Activated T-cell treated with anti-CD3 and anti-CD28 coated beads, Interleukin-2, amount 50 U/mL, for 72 hours (primary cell): ENCODE measurements around the gene DENND5B. TPM values are rescaled to one million over a fixed set of nuclear protein-coding genes. Genes with fewer than 3 reads are reported as not detected.
"Not testable (repeated sequence)": the region's sequence is repeated elsewhere in the genome, so short reads cannot be mapped to it uniquely, and the experiment has no call there.

Experiments
- ATAC-seq, 2 donors: fragments of 150-1000 bp; cut with Tn5 transposase; replicated peaks in 1 of 2; 2 replicates each; pipeline ENCODE4 v1.10.0; 2021; ENCODE audit warnings: moderate library complexity in 2 of 2, mild to moderate bottlenecking in 1 of 2
- DNase-seq, 2 donors: peaks; one replicate each; pipeline ENCODE4 v3.0.0; 2021 to 2022; ENCODE audit warnings: mixed read lengths in 1 of 2
- H3K27ac Mint-ChIP-seq: one replicate; pipeline ENCODE4 v1.8.0; 2022; ENCODE audit warnings: mild to moderate bottlenecking, moderate library complexity, mixed read lengths
- H3K27me3 Mint-ChIP-seq: one replicate; pipeline ENCODE4 v1.8.0; 2022; ENCODE audit warnings: low read depth, mixed read lengths
- H3K36me3 Mint-ChIP-seq, 2 donors: one replicate each; pipeline ENCODE4 v1.8.0; 2022; ENCODE audit warnings: mixed read lengths in 2 of 2, mild to moderate bottlenecking in 1 of 2; ENCODE audit not compliant: insufficient read depth in 2 of 2
- H3K4me1 Mint-ChIP-seq: one replicate; pipeline ENCODE4 v1.8.0; 2022; ENCODE audit warnings: low read depth, mixed read lengths
- H3K4me3 Mint-ChIP-seq, 2 donors: one replicate each; pipeline ENCODE4 v1.8.0; 2022; ENCODE audit warnings: mild to moderate bottlenecking in 2 of 2, mixed read lengths in 2 of 2, moderate library complexity in 2 of 2
- H3K9me3 Mint-ChIP-seq, 2 donors: one replicate each; pipeline ENCODE4 v1.8.0; 2022; ENCODE audit warnings: mixed read lengths in 2 of 2
- total RNA-seq, 2 donors: library from RNA; stranded (reverse); gene quantifications; one replicate each; pipeline ENCODE4 v1.2.3, GENCODE V29; 2022

Gene DENND5B
- total RNA-seq, 2 donors from 2014 or later: 0.76 to 0.77 TPM

- Mint-ChIP-seq H3K9me3 (no peaks in the 10 kb centered on the region), H3K27me3 (peaks cover 12% of the 10 kb centered on the region), H3K27ac (no peak overlapping the region), H3K36me3 (no peaks in the 10 kb centered on the region), H3K4me3 (no peak overlapping the region), H3K4me1 (no peaks in the 10 kb centered on the region)
- ATAC-seq (no peak), DNase-seq (no peak)
Observed at GRCh38 chr12:31387466-31387865, 203.5 kb downstream of the DENND5B start.

GRCh38 chr12:31387011-31387410 is 203.9 kb downstream of the DENND5B start:
- no peak for DNase-seq
- no peak for ATAC-seq
- H3K4me3 Mint-ChIP-seq: no peak overlapping the region
- H3K27me3 Mint-ChIP-seq: peaks cover 12% of the 10 kb centered on the region
- H3K9me3 Mint-ChIP-seq: no peaks in the 10 kb centered on the region
- no peak overlapping the region for H3K27ac Mint-ChIP-seq
- H3K4me1 Mint-ChIP-seq: no peaks in the 10 kb centered on the region
- H3K36me3 Mint-ChIP-seq: no peaks in the 10 kb centered on the region

- Mint-ChIP-seq H3K4me3 (no peak overlapping the region), H3K27me3 (peaks cover 12% of the 10 kb centered on the region), H3K27ac (no peak overlapping the region), H3K9me3 (peaks cover 0 to 1% of the 10 kb centered on the region in 2 donors), H3K36me3 (no peaks in the 10 kb centered on the region), H3K4me1 (no peaks in the 10 kb centered on the region)
- no peak for ATAC-seq
- no peak for DNase-seq
Observed at GRCh38 chr12:31386364-31386777, 204.6 kb downstream of the DENND5B start.

GRCh38 chr12:31377210-31377609 is 213.7 kb downstream of the DENND5B start:
- not testable (repeated sequence) for H3K27ac Mint-ChIP-seq, ATAC-seq

GRCh38 chr12:31375422-31375821 is 215.5 kb downstream of the DENND5B start:
- ATAC-seq: not testable (repeated sequence)

More at GRCh38 chr12:31377210-31377609, 213.7 kb downstream of the DENND5B start:
- H3K9me3 Mint-ChIP-seq, DNase-seq, H3K27me3 Mint-ChIP-seq, H3K4me3 Mint-ChIP-seq, H3K36me3 Mint-ChIP-seq, H3K4me1 Mint-ChIP-seq: not testable (repeated sequence)

DNA sequence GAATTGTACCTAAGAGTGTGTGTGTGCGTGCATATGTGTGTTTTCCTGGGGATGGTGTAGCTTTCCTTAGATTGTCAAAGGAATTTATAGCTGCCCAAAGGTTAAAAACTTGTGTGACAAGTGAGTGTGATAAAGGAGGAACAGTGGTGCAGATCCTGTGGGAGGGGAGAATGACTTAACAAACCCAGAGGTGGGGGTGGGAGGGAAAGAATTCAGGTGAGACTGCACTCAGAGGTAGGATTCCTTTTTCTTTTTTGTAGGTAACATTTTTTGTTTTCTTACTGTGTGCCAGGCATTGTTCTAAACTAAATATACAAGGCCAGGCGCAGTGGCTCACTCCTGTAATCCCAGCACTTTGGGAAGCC is 219.7 kb downstream of the DENND5B start:
- no peaks in the 10 kb centered on the region for H3K9me3 Mint-ChIP-seq
- no peak overlapping the region for H3K27ac Mint-ChIP-seq
- no peaks in the 10 kb centered on the region for H3K36me3 Mint-ChIP-seq
- DNase-seq (no peak), ATAC-seq (no peak)
- H3K4me3 Mint-ChIP-seq: no peak overlapping the region
- H3K4me1 Mint-ChIP-seq: no peaks in the 10 kb centered on the region
- no peaks in the 10 kb centered on the region for H3K27me3 Mint-ChIP-seq

More at GRCh38 chr12:31375422-31375821, 215.5 kb downstream of the DENND5B start:
- not testable (repeated sequence) for H3K4me3 Mint-ChIP-seq, H3K27me3 Mint-ChIP-seq, H3K36me3 Mint-ChIP-seq, H3K27ac Mint-ChIP-seq, DNase-seq, H3K9me3 Mint-ChIP-seq, H3K4me1 Mint-ChIP-seq

GRCh38 chr12:31370531-31371255 is 220.2 kb downstream of the DENND5B start:
- no peak overlapping the region for H3K27ac Mint-ChIP-seq
- H3K4me3 Mint-ChIP-seq: no peak overlapping the region
- DNase-seq (no peak), ATAC-seq (no peak)
- no peaks in the 10 kb centered on the region for H3K9me3 Mint-ChIP-seq
- no peaks in the 10 kb centered on the region for H3K27me3 Mint-ChIP-seq
- H3K4me1 Mint-ChIP-seq: no peaks in the 10 kb centered on the region
- H3K36me3 Mint-ChIP-seq: no peaks in the 10 kb centered on the region

- no peak for DNase-seq
- no peaks in the 10 kb centered on the region for H3K9me3 Mint-ChIP-seq
- no peak for ATAC-seq
Observed at GRCh38 chr12:31369712-31370521, 221.0 kb downstream of the DENND5B start.

DNA sequence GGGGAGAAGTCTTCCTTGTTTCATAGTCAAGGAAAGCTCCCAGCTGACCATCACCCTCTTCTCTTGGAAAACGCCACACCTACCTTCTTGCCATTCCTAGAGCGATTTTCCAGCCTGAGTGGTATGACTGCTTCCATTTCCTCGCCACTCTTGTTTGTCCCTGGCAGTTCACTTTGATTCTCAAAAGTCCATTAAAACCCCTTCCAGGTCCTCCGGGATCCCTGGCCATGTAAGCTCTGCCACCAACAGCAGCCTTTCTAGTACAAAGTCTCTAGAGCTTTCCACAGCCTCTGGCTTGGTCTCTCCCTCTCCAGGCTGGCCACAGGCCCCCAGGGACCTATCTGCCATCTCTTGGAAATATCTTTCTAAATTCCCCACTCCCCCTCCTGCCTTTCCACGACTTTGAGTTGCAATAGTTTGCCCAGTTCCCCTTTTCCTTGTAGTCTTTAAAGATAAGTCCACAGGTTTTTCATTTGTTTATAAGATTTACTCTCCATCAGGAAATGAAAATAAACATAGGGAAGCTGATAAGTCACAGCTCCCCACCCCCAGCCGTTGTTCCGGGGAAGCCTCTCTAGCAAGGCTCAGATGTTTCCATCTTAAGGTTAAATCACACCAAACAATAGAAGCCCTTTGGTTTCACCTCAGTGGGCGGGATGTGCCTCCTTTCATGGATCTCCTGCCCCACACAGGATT is 222.1 kb downstream of the DENND5B start:
- Mint-ChIP-seq H3K27me3 (no peaks in the 10 kb centered on the region), H3K9me3 (no peaks in the 10 kb centered on the region), H3K36me3 (no peaks in the 10 kb centered on the region), H3K4me3 (no peak overlapping the region), H3K27ac (no peak overlapping the region), H3K4me1 (peaks cover under 1% of the 10 kb centered on the region)
- no peak for DNase-seq
- no peak for ATAC-seq

More at GRCh38 chr12:31369712-31370521, 221.0 kb downstream of the DENND5B start:
- no peak overlapping the region for H3K27ac Mint-ChIP-seq
- no peak overlapping the region for H3K4me3 Mint-ChIP-seq
- H3K27me3 Mint-ChIP-seq: no peaks in the 10 kb centered on the region
- H3K36me3 Mint-ChIP-seq: no peaks in the 10 kb centered on the region
- H3K4me1 Mint-ChIP-seq: no peaks in the 10 kb centered on the region

DNA sequence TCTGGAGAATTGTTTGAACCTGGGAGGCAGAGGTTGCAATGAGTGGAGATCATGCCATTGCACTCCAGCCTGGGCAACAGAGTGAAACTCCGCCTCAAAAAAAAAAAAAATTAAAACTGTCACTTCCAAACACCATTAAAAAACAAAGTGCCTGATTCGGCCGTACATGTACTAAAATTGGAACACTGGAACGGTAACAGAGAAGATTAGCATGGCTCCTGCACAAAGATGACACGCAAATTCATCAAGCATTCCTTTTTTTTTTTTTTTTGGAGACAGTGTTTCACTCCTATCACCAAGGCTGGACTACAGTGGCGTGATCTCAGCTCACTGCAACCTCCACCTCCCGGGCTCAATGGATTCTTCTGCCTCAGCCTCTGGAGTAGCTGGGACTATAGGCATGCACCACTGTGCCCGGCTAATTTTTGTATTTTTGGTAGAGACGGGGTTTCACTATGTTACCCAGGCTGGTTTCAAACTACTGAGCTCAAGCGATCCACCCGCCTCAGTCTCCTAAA is 224.8 kb downstream of the DENND5B start:
- H3K36me3 Mint-ChIP-seq: no peaks in the 10 kb centered on the region
- ATAC-seq: no peak
- no peak for DNase-seq
- no peak overlapping the region for H3K4me3 Mint-ChIP-seq
- H3K27ac Mint-ChIP-seq: no peak overlapping the region
- H3K9me3 Mint-ChIP-seq: no peaks in the 10 kb centered on the region
- peaks cover 19% of the 10 kb centered on the region for H3K4me1 Mint-ChIP-seq
- no peaks in the 10 kb centered on the region for H3K27me3 Mint-ChIP-seq

DNA sequence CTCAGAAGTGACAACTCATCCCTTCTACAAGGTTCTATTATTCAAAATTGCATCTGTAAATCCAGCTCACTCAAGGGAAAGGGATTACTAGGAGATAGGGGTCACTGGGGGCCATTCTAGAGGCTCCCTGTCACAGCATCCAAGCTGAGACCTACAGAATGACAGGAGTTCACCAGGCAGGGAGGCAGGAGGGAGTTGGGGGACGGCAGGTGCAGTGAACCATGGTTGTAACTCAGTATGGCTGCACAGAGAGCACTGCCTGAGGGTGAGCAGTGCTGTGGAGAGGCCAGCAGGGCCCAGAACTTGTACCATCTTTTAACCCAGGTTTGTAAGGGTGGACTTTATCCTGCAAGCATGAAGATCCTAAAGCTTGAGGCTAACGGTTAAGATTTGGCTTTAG is 227.1 kb downstream of the DENND5B start:
- Mint-ChIP-seq H3K27ac (no peak overlapping the region), H3K4me1 (peaks cover 19% of the 10 kb centered on the region)
- no peak for DNase-seq

DNA sequence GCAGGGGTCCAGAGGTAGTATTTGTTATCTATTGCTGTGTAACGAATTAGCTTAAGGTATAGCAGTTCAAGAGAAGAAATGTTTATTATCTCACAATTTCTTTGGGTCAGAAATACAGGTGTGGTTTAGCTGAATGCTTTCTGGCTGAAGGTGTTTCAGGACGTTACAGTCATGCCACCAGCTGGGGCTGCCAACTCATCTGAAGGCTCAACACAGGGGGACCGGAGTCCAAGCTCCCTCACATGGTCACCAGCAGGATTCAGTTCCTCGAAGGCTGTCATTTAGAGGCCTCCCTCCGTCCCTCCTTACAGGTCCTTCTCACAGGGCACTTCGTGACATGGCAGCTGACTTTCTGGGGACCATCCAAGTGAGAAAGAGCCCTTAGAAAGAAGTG is 227.5 kb downstream of the DENND5B start:
- Mint-ChIP-seq H3K36me3 (no peaks in the 10 kb centered on the region), H3K4me3 (no peak overlapping the region), H3K4me1 (peaks cover 19% of the 10 kb centered on the region), H3K27ac (no peak overlapping the region), H3K9me3 (no peaks in the 10 kb centered on the region), H3K27me3 (no peaks in the 10 kb centered on the region)
- ATAC-seq (no peak), DNase-seq (no peak)

More for the DNA sequence above, 227.1 kb downstream of the DENND5B start:
- H3K27me3 Mint-ChIP-seq: no peaks in the 10 kb centered on the region
- H3K9me3 Mint-ChIP-seq: no peaks in the 10 kb centered on the region
- no peak overlapping the region for H3K4me3 Mint-ChIP-seq
- H3K36me3 Mint-ChIP-seq: no peaks in the 10 kb centered on the region
- no peak for ATAC-seq
